ENCODE data around the gene MAPK14.

Gene MAPK14

DNA sequence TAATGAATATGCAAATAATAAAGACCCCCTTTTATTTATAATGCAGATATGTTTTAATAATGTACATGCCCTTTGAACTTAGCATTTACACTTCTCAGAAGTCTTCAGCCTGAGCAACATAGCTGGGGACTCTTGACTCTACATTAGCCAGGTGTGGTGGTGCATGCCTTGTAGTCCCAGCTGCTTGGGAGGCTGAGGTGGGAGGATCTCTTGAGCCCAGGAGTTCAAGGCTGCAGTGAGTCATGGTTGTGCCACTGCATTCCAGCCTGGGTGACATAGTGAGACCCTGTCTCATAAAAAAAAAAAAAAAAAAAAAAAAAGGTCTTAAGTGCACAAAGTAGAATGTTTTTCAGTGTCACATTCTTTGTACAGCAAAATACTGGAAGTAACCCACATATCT lies 85.4 kb downstream of the MAPK14 start:
- Histone ChIP-seq H3K27me3 (no peaks in the 10 kb centered on the region), H3K4me3 (no peak overlapping the region), H3K4me1 (no peaks in the 10 kb centered on the region), H3K27ac (no peak overlapping the region), H3K36me3 (peaks cover 28 to 61% (median 36%) of the 10 kb centered on the region in 3 donors), H3K9me3 (no peaks in the 10 kb centered on the region)
- TF ChIP-seq, protein P1, sequence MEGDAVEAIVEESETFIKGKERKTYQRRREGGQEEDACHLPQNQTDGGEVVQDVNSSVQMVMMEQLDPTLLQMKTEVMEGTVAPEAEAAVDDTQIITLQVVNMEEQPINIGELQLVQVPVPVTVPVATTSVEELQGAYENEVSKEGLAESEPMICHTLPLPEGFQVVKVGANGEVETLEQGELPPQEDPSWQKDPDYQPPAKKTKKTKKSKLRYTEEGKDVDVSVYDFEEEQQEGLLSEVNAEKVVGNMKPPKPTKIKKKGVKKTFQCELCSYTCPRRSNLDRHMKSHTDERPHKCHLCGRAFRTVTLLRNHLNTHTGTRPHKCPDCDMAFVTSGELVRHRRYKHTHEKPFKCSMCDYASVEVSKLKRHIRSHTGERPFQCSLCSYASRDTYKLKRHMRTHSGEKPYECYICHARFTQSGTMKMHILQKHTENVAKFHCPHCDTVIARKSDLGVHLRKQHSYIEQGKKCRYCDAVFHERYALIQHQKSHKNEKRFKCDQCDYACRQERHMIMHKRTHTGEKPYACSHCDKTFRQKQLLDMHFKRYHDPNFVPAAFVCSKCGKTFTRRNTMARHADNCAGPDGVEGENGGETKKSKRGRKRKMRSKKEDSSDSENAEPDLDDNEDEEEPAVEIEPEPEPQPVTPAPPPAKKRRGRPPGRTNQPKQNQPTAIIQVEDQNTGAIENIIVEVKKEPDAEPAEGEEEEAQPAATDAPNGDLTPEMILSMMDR (IDR thresholded peaks at IDR 0.05): no peak
- no peak for DNase-seq
- intact Hi-C loops (cut with DNase I; ENCODE audit: low total_unique reads): no loop called here

DNA sequence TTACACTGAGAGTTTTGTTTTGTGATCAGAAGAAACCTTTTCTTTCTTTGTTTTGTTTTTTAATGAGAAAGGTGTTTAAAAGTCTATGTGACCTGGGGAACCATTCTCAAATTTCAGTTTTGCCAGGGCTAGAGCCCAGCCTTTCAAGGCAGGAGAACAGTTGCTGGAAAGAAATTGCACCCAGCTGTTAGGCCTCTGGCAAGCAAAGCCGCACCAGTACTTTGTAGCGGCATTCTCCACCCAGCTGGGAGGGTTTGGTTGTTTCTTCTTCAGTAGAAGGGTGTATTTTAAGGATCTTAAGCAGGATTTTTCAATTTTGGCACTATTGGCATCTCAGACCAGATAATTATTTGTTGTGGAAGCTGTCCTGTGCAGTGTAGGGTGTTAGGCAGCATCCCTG lies 86.1 kb downstream of the MAPK14 start:
- peaks cover 22 to 60% (median 29%) of the 10 kb centered on the region in 3 donors for H3K36me3 ChIP-seq
- H3K27ac ChIP-seq: no peak overlapping the region
- no peaks in the 10 kb centered on the region for H3K9me3 ChIP-seq
- no peak for DNase-seq
- TF ChIP-seq, protein P1 (IDR thresholded peaks at IDR 0.05): no peak
- H3K4me1 ChIP-seq: no peaks in the 10 kb centered on the region
- no peak overlapping the region for H3K4me3 ChIP-seq
- intact Hi-C loops (cut with DNase I; ENCODE audit: low total_unique reads): no loop called here
- no peaks in the 10 kb centered on the region for H3K27me3 ChIP-seq

DNA sequence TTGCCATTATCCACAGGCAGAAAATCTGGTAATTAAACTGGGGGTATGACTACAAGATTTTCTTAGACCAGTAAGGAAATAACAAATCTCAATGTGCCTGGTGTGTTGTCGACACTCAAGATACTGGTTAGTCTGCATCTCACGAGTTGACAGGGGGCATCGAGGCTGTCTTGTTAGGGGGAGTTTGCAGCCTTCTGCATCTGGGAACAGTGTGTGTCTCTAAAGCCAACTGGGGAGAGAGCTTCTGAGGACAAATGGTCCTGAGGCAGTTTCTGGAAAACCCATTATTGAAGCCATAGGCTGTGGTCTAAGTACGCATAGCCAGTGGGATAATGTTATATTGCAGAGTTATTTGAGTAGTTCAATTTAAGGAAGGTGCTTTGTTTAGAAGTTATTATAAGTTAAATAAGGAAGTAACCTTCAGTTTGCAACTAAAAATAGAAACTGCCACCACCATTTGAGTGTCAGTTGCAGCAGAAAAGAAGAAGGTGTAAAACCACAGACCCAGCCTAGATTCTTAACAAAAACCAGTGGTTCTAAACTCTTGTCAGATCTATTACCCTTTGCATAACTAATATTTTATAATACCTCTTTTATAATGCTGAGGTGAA lies 87.3 kb downstream of the MAPK14 start:
- H3K27ac ChIP-seq: no peak overlapping the region
- H3K9me3 ChIP-seq: no peaks in the 10 kb centered on the region
- intact Hi-C loops (cut with DNase I; ENCODE audit: low total_unique reads): no loop called here

DNA sequence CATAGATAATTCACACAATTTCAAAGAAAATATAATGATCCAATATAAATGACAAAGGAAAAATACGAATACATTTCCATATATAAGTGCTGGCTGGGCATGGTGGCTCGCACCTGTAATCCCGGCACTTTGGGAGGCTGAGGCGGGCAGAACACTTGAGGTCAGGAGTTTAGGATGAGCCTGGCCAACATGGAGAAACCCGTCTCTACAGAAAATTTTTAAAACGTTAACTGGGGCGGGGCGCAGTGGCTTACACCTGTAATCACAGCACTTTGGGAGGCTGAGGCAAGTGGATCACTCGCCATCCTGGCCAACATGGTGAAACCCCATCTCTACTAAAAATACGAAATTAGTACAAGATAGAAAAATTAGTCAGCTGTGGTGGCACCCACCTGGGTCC lies 87.8 kb downstream of the MAPK14 start:
- Histone ChIP-seq H3K9me3 (no peaks in the 10 kb centered on the region), H3K27me3 (no peaks in the 10 kb centered on the region), H3K27ac (no peak overlapping the region), H3K4me3 (no peak overlapping the region), H3K36me3 (peaks cover 9 to 44% (median 20%) of the 10 kb centered on the region in 3 donors), H3K4me1 (no peaks in the 10 kb centered on the region)
- TF ChIP-seq, protein P1 (IDR thresholded peaks at IDR 0.05): no peak
- intact Hi-C loops (cut with DNase I; ENCODE audit: low total_unique reads): no loop called here
- no peak for DNase-seq

More for the DNA sequence above, 87.3 kb downstream of the MAPK14 start:
- Histone ChIP-seq H3K4me3 (no peak overlapping the region), H3K4me1 (no peaks in the 10 kb centered on the region), H3K27me3 (no peaks in the 10 kb centered on the region), H3K36me3 (peaks cover 13 to 49% (median 24%) of the 10 kb centered on the region in 3 donors)
- TF ChIP-seq, protein P1 (IDR thresholded peaks at IDR 0.05): no peak
- DNase-seq: no peak

DNA sequence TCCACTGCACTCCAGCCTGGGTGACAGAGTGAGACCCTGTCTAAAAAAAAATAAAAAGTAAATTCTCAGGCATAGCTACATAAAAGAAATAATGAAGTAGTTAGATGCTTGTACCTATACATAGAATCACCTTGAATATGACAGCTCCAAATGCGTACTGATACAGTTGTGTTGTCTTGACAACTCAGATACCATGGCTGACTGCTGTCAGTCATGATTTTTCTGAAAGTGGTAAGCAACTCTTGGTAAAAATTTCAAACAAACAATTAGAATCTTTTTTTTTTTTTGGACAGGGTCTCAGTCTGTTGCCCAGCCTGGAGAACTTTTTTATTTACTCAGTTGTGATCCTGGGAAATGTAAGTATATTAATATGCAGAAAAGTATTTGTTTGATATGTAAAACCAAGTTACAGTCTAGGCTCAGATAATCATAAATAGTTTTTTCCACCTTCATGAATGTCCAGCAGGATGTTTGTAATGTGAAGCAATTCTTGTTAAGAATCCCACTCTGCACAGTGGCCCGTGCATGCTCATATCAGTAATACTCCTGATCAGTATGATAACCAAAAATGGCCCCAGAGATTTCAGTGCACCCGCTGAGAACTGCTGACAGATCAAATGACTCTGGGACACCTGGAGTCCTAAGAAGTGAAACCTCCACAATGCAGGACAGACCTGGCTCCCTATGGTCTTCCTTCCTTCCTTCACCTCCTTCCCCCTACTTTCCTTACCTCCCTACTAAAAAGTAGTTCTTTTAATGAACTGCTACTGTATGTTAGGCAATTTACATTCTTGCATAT lies 88.7 kb downstream of the MAPK14 start:
- Histone ChIP-seq H3K36me3 (peaks cover 8 to 35% (median 12%) of the 10 kb centered on the region in 3 donors), H3K4me3 (no peak overlapping the region), H3K27ac (no peak overlapping the region), H3K9me3 (no peaks in the 10 kb centered on the region), H3K27me3 (no peaks in the 10 kb centered on the region), H3K4me1 (peaks cover 0 to 3% (median 0%) of the 10 kb centered on the region in 4 donors)
- DNase-seq: peak in 1 of 2 donors; percentile 6
- TF ChIP-seq, protein P1 (IDR thresholded peaks at IDR 0.05): no peak
- intact Hi-C loops (cut with DNase I; ENCODE audit: low total_unique reads): no loop called here
